GM18861 (cell line): ENCODE data around the gene NABP1.
"Not testable (repeated sequence)": the region's sequence is repeated elsewhere in the genome, so short reads cannot be mapped to it uniquely, and the experiment has no call there.

Source experiments
- ATAC-seq: cut with Tn5 transposase; IDR thresholded peaks from one replicate; pipeline ENCODE4 v1.9.1; 2021; ENCODE audit not compliant: unreplicated experiment

NABP1 gene

GRCh38 chr2:191677646-191678436 lies at the start of gene NABP1:
Gene NABP1, plus strand, starts transcription at chr2:191678136. Its CDS starts 479 bp downstream, at chr2:191678615.
- ATAC-seq = peak; percentile 40

- peak; percentile 43 for ATAC-seq
Measured at GRCh38 chr2:191629001-191629453, 48.9 kb upstream of the NABP1 start.

- ATAC-seq = no peak
Measured at GRCh38 chr2:191629976-191630712, 47.8 kb upstream of the NABP1 start.

- ATAC-seq = no peak
Measured at GRCh38 chr2:191631754-191632153, 46.2 kb upstream of the NABP1 start.

- no peak for ATAC-seq
Measured at GRCh38 chr2:191632426-191632825, 45.5 kb upstream of the NABP1 start.

GRCh38 chr2:191634791-191635190 lies 43.1 kb upstream of the NABP1 start:
- no peak for ATAC-seq

GRCh38 chr2:191635333-191636234 lies 42.4 kb upstream of the NABP1 start:
- peak; percentile 71 for ATAC-seq

GRCh38 chr2:191636235-191636543 lies 41.7 kb upstream of the NABP1 start:
- ATAC-seq = no peak

- no peak for ATAC-seq
Measured at GRCh38 chr2:191636586-191636985, 41.4 kb upstream of the NABP1 start.

GRCh38 chr2:191637182-191638078 lies 40.5 kb upstream of the NABP1 start:
- peak; percentile 49 for ATAC-seq

GRCh38 chr2:191638079-191638801 lies 39.7 kb upstream of the NABP1 start:
- no peak for ATAC-seq

GRCh38 chr2:191638802-191639172 lies 39.1 kb upstream of the NABP1 start:
- ATAC-seq = peak; percentile 53

GRCh38 chr2:191641609-191642008 lies 36.3 kb upstream of the NABP1 start:
- ATAC-seq = no peak

GRCh38 chr2:191642541-191642940 lies 35.4 kb upstream of the NABP1 start:
- ATAC-seq = peak; percentile 37

- ATAC-seq = no peak
Measured at GRCh38 chr2:191643429-191643828, 34.5 kb upstream of the NABP1 start.

GRCh38 chr2:191644613-191645012 lies 33.3 kb upstream of the NABP1 start:
- not testable (repeated sequence) for ATAC-seq

GRCh38 chr2:191645032-191645431 lies 32.9 kb upstream of the NABP1 start:
- no peak for ATAC-seq

GRCh38 chr2:191645434-191646162 lies 32.3 kb upstream of the NABP1 start:
- no peak for ATAC-seq
